ENCODE data around the gene WNT7B.

The WNT7B gene

GRCh38 chr22:45969801-45970470 lies 7.0 kb downstream of the WNT7B start:
- no peak for TF ChIP-seq CTCF (IDR thresholded peaks at IDR 0.05)

- no peak for TF ChIP-seq CTCF (IDR thresholded peaks at IDR 0.05)
Measured at GRCh38 chr22:45969414-45969799, 7.6 kb downstream of the WNT7B start.

GRCh38 chr22:45968751-45969413 lies 8.1 kb downstream of the WNT7B start:
- no peak for TF ChIP-seq CTCF (IDR thresholded peaks at IDR 0.05)

GRCh38 chr22:45968003-45968650 lies 8.8 kb downstream of the WNT7B start:
- TF ChIP-seq CTCF (IDR thresholded peaks at IDR 0.05), result no peak

- TF ChIP-seq CTCF (IDR thresholded peaks at IDR 0.05), result no peak
Measured at GRCh38 chr22:45966895-45967365, 10.0 kb downstream of the WNT7B start.

- no peak for TF ChIP-seq CTCF (IDR thresholded peaks at IDR 0.05)
Measured at GRCh38 chr22:45966320-45966894, 10.6 kb downstream of the WNT7B start.

- no peak for TF ChIP-seq CTCF (IDR thresholded peaks at IDR 0.05)
Measured at GRCh38 chr22:45965563-45965962, 11.4 kb downstream of the WNT7B start.

Data from LNCAP (cell line).